Right lung (tissue), 5 donors: Measurements from ENCODE around the gene CEP120. TPM values are rescaled to one million over a fixed set of nuclear protein-coding genes. Genes with fewer than 3 reads are reported as not detected.
"Not testable (repeated sequence)": the region's sequence is repeated elsewhere in the genome, so short reads cannot be mapped to it uniquely, and the experiment has no call there.

ENCODE experiments used
- DNase-seq, 2 donors: peaks; one replicate each; pipeline ENCODE4 v3.0.0-alpha.2; 2013
- polyA plus RNA-seq, 5 donors: library from polyadenylated mRNA; unstranded; fragments of 120-200 nt; gene quantifications; one replicate each; pipeline versions ENCODE4 v1.2.1 to v1.2.3, GENCODE V29; 2013; ENCODE audit warnings: inconsistent platforms in 1 of 5, low replicate concordance in 1 of 5; ENCODE audit not compliant: insufficient read length in 5 of 5, insufficient read depth in 1 of 5

Gene CEP120
- polyA plus RNA-seq, 5 donors = 18.2 to 30.9 (median 26.3) TPM

DNA sequence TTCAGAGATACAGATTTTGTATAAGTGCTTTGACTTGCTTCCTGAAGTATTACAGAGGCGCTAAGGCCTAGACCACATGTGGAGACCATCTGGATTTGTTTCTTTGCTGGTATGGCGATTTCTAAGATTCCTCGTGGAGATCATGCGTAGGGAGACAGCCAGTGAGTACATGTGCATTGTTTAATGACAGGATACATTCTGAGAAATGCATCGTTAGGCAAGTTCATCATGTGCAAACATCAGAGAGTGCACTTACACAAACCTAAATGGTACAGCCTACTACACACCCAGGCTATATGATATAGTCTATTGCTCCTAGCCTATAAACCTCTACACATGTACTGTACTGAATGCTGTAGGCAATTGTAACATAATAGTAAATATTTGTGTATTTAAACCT is 16.5 kb upstream of the CEP120 start:
- DNase-seq = no peak

DNA sequence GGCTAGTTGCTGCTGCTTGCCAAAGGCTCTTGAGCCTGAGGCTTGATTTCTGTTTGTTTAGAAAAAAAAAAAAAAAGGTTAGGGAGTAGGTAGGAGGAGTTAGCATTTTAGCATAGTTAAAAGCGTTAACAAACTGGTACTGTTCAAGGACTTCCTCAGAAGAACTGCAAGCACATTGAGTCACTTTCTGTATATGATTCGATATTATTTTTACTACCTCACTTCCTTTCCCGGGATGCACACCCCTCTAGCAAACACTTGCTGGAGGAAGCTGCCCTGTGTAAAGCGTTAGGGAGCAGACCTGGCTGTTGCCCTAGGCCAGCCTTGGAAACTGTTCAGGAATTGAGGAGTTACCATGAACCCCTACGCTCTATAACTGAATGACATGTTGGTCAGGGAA is 15.7 kb upstream of the CEP120 start:
- DNase-seq = no peak

DNA sequence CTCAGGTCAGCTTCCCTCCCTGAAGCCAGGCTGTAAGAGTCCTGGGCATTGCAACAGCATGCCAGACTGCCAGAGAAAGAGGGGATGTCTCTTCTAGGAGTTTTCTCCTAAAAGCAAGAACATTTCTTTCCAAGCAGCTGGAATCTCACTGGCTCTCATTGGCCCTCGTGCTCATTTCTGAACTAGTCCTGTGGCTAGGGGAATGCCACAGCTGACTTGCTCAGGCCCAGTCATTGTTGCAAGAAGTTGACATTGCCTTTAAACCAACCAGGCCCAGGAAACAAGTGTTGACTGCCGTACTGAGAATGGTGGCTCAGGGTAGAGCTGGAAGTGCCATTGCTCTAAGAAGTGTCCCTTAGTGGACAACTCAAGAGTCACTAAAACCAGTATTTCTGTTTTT is 15.0 kb upstream of the CEP120 start:
- no peak for DNase-seq

DNA sequence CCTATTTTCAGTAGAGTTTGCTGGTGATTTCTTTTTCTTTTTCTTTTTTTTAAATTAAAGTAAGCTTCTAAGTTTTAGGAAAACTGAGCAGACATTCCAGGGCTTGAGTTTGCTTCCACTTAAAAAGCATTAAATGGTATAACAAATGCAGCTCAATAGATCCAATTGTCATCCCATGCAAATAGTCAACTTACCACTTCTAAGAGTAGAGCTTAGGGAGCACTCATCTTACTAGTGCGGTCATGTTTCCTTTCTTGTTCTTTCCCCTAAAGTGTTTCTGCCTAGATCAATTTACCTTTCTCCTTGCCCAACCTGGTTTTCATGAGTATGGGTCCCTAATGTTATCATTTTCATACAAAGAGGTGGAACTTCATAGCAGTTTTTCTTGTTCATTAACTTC is 13.0 kb upstream of the CEP120 start:
- no peak for DNase-seq

DNA sequence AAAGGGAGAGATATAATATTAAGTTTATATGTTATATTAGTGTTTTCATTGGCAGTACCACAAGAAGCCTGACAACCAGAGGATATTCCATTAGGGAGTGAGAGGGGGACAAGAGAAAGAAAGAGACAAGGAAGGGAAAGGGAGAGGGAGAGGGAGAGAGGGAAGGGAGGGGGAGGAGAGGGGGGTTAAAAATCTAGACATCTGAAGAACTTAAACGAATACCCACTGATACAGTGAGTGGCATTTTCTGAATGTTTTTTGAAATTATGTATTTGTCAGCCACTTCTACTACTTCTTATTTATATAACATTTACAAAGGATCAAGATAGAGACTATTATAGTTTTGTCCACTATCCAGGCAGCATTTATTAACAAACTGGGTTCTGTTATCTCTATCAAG is 11.6 kb upstream of the CEP120 start:
- DNase-seq = no peak

DNA sequence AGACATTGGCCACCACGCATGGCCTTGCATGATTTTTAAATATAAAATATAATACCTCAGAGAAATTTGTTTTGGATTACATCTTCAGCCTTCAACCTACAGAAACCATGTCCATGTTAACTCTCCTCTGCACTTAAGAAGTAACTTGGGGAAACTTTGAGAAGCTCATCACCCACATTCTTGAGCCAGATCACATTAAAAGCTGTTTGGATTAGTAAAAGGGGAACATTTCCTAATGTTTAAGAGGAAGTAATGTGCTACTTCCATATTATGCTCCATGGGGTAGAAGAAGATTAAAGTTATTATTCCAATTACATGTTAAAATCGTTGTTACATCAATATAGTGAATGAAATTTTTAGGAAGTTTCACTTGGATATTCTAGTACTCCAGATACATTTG is 10.4 kb upstream of the CEP120 start:
- DNase-seq = no peak

DNA sequence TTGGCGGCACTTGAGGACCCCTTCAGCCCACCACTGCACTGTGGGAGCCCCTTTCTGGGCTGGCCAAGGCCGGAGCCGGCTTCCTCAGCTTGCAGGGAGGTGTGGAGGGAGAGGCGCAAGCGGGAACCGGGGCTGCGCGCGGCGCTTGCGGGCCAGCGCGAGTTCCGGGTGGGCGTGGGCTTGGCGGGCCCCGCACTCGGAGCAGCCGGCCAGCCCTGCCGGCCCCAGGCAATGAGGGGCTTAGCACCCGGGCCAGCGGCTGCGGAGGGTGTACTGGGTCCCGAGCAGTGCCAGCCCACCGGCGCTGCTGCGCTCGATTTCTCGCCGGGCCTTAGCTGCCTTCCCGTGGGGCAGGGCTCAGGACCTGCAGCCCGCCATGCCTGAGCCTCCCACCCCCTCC is 7.2 kb upstream of the CEP120 start:
- not testable (repeated sequence) for DNase-seq

DNA sequence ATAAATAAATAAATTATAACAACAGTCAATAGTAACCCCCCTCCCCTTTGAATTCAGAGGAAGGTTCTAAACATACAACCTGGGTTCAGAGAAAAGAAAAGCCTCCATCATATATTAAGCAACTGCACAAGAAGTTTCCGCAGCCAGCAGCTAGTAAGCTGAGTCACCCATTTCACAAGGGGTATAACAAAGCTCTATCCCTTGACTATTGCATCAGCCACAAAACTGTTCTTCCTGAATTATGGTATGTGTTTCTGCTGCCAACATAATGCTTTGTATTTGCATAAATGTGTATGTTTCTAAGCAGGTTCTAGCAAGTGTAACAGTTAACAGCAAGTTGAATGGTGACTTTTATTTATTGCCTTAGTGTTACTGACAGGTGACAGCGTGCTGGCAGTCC is 6.8 kb upstream of the CEP120 start:
- DNase-seq = no peak

DNA sequence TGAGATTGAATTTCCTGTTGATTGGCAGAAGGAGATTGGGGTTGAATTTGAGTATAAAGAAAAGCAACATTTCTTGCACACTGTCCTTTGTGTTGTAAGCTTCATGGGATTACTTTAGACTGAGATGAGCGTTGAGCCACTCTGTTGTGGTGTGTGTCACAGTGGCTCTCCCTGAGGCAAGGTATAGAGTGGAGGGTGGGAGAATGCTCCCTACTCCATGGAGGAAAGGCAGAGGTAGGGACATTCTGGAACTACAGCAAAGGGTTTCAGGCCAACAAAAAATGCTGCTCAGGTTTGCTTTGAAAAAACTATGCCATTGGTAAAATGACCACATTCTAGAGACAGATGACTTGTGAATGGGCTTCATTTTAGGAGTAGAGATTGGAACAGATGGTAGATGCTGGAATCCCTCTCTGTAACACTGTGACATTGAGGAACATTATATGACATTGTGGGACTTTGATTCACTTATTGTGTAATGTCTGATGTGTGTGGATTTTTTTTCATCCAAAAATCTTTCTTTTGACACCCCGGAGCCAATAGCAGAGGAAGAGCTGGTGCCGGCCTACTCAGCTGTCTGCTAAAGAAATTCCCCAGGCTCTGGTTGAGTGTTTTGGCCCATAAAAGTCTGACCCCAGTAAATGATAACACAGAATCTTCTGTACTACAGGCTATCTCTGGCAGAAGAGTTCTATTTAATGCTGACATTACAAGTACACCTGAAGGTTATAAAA is 6.2 kb upstream of the CEP120 start:
- no peak for DNase-seq

DNA sequence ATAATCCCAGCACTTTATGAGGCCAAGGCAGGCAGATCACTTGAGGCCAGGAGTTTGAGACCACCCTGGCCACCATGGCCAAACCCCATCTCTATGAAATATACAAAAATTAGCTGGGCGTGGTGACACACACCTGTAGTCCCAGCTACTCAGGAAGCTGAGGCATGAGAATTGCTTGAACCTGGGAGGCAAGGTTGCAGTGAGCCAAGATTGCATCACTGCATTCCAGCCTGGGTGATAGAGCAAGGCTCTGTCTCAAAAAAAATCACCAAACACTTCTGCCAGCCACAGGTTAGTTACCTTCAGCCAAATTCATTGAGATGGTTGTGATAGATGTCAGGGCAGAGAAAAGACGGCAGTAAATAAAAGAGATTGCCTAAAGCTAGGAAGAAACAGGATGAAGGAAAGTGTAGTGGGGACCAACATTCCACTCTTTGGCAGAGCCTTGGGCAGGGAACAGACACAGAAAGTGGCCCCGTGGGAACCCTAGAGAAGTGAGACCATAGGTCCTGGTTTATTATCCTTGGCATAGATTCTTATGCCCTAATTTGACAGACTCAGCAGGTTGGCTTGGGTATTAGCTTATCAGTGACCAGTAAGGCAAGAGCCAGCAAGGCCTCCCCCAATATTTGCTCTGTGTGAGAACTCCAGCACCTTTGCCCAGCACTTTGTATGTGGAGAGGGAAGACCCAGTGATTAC is 5.5 kb upstream of the CEP120 start:
- no peak for DNase-seq

DNA sequence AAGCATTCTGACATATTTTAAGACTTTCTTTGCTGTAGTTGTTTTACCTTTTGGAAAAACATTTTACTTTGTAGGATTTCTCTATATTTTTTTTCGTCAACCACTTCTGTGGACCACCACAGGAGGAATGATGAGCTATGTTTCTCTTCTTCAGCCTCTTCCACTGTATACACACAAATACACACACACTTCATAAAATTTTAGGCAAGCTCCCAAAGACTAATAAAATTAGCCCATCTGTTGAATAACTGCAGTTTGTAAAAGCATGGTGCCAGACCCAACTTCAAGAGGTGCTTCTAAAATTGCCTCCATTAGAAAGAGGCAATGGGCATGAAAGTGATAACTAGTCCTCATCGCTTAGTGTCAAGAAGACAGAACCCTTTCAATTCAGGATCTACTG is 4.1 kb upstream of the CEP120 start:
- DNase-seq = no peak

DNA sequence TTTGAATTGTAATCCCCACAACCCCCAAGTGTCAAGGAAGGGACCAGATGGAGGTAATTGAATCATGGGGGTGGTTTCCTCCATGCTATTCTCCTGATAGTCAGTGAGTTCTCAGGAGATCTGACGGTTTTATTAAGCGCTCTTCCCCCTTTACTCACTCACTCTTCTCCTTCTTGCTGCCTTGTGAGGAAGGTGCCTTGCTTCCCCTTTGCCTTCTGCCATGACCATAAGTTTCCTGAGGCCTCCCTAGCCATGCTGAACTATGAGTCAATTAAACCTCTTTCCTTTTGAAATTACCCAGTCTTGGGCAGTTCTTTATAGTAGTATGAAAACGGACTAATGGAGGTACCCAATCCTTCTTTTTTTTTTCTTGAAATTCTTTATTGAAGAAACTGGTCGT is 2.2 kb upstream of the CEP120 start:
- no peak for DNase-seq

DNA sequence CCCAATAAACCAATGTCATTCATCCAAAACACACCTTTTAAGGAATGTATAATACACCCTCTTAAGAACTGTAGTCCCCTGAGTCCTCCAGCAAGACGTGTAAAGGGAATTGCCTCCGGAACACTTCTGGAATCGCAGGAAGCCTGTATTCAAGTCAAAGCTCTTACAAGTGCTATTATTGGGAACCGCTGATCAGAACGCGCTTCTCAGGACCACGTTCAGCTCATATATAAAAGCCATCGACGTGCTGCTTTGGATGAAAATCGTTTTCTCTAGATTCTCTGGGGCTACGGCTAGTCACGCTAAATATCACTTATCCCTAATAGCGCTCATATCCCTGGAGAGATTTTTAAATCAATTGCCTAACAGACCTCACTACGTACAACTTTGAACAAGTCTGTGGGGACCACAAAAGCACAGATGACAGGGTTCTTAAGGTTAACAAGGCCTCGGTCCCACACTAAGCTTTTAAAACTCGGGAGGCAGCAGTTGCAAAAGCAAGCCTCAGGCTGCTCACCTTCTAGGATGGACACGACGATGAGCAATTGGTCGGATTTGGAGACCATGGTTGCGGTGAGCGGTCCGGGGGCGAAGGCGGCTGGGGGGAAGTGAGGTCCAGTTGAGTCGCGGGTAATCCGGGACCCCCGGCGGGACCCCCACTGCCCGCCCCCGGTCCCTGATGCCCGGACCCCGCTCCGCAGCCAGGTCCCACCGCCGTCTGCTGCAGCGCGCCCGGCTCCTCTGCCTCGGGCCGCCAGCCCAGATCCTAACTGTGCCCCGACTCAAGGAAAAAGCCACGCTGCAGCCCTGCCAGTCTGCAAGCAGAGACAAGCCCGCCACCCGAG is 548 bp downstream of the CEP120 start:
- DNase-seq = no peak

DNA sequence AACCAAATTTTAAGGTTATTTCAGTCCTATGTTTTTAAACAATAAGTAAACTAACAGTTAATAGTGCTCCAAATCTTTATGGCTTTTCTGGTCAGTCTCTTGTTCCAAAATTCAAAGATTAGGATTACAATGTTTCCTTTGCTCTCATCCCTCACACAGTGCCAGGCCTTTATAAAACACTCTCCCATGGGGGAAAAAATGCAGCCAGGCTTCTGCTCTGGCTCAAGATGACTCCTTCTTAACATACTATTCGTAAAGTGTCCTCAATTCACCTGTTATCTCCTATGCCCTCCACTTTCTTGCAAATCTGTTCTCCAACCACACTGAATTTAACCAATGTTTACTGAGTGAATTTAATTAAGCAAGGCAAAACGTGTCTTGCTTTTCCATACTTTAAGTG is 1.4 kb downstream of the CEP120 start:
- no peak for DNase-seq

DNA sequence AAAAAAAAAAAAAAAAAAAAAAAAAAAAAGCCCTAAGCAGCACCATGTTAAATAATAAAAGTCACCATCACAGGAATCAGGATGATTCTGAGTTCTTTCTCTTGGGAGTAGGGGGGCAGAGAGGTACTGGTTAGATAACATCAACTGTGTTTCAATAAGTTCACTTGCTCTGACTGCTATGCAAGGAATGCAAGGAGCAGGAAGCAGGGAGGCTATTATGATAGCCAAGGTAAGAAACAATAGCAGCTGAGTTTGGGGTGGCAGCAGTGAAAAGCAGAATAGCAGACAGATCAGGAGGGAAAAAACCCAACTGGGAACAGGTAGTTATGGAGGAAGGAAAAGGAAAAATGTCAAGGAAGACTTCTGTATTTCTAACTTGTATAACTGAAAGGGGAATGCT is 8.2 kb downstream of the CEP120 start:
- no peak for DNase-seq

DNA sequence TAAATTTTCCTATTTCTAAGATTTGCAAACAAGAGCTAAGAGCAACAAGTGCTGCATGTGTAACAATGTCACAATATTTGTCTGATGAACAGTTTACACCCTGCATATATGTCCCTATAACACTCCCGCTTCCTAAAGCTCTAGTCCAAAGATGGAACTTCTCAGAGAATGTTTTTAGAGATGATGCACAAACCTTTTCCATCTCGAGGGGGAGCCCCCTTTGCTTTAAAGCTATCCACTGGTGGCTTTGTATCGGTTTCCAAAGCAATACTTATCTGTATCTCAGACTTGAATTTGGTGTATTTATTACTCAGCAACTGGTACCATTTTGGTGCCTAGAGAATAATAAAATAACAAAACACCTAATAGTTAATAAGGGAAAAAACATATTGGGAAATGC is 11.0 kb downstream of the CEP120 start:
- no peak for DNase-seq

DNA sequence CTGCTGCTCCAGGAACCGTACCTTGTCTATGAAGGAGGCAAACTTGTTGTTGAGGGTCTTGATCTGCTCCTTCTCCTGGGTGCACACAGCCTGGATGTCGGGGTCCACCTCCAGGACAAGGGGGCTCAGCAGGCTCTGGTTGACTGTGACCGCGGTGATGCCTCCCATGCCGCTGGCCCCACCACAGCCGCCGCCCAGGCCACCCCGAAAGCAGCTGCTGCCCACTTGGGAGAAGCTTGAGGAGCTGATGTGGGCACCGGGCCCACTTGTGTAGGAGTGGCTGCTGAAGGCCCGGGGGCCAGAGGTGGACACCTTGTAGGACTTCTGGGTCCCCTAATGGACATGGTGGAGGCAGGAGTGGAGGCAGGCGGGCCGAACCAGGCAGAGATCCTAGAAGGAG is 21.2 kb downstream of the CEP120 start:
- not testable (repeated sequence) for DNase-seq

DNA sequence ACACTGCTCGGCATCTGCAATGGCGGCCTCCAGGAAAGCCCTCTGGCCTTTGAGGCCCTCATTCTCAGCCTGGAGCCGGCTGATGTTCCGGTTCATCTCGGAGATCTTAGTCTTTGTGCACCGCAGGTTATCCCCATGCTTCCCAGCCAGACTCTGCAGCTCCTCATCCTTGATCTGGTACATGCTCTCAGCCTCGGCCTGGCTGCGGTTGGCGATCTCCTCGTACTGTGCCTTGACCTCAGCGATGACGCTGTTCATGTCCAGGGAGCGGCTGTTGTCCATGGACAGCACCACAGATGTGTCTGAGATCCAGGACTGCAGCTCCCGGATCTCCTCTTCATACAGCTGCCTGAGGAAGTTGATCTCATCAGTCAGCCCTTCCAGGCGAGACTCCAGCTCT is 21.9 kb downstream of the CEP120 start:
- no peak for DNase-seq

DNA sequence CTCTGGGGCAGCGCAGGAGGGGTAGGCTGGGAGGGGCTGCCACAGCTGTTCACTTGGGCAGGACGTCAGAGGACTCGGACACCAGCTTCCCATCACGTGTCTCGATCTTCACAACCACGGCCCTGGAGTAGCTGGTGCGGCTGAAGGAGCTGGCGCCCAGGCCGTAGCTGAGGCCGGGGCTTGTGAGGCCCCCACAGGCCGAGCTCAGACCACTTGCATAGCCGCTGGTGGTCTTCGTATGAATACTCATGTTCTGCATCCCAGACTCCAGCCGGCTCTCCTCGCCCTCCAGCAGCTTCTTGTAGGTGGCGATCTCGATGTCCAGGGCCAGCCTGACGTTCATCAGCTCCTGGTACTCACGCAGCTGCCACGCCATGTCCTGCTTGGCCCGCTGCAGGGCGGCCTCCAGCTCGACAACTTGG is 22.3 kb downstream of the CEP120 start:
- not testable (repeated sequence) for DNase-seq

DNA sequence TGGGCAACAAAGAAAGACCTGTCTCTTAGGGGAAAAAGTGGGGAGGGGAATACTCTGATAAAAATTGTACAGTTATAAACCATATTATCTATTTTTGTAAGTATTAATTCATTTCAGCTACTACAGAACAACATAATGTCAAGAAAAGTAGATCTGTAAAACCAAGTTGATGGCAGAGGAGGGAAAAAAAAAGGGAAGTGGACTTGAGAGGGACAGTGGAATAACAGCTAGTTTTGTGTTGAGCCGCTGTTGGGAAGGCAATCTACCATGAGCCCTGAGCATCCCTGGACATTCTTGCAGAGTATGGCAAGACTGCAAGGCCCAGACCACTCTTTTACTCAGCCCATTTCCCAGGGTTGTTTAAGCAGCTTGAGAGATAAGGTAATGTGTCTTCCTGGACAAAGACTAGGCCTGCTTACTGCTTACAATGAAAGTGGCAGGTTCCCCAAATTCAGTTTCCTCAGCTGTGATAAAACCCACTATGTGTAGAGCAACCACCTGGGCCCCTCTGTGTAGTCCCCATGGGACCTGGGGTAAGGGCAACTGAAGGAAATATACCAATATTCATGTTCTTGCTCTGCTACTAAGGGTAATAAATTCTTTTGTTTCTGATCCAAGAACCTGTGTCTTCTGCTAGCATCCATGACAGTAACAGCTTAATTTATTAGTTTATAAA is 25.0 kb downstream of the CEP120 start:
- no peak for DNase-seq

DNA sequence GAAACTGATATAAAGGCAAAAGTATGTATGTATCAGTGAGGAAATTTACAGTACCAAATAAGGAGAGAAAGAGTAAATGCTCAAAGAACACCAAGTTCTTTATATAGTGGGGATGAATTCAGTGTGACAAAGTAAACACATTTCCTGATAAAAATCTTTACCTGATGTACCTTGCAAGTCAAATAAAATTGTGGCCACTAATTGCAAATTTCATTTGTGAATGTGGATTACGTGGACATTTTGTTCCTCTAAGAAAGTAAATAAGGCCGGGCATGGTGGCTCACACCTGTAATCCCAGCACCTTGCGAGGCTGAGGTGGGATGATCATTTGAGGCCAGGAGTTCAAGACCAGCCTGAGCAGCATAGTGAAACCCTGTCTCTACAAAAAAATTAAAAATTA is 25.7 kb downstream of the CEP120 start:
- no peak for DNase-seq

DNA sequence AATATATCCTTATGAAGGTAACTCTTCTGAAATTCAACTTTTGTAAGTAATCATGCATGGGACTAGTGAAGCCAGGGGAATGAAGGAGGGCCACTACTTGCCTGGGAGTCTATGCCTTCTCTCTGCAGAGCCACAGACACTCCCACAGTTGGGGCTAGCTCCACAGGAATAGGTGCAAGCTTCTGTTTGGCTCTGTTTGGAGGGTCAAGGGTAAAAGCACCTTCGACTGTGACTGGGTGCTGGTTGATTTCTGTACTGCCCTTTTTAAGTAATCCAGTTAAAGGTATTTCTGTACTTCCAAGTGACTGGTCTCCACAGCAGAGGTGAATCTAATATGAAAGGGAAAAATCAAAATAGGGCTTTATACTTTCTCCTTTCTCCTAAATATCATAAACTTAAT is 32.2 kb downstream of the CEP120 start:
- no peak for DNase-seq
